HepG2 (cell line): ENCODE results near the gene SMPX. TPM values are rescaled to one million over a fixed set of nuclear protein-coding genes. Genes with fewer than 3 reads are reported as not detected.
A peak's percentile ranks its signal among the peaks of the same experiment; 100 is the strongest.

ENCODE experiments used
- ATAC-seq: fragments of 200-7000 bp; cut with Tn5 transposase; 3 replicates; pipeline ENCODE4 v1.9.1; 2020; ENCODE audit warnings: mild to moderate bottlenecking, moderate library complexity
- BruUV-seq: library from RNA; stranded (reverse); fragments of 400-500 nt; replicated peaks from 2 replicates; lab custom pipeline; 2021; lab: Mats Ljungman, UMichigan
- CTCF ChIA-PET: fragments of 300-600 bp; formaldehyde crosslinking; extraction: SDS; loops from one replicate; lab custom pipeline; 2021; ENCODE audit warnings: low total read pairs, inconsistent platforms, low intra/inter-chr PET ratio; lab: Yijun Ruan, JAX
- POLR2A ChIA-PET: fragments of 350-600 bp; sonication (Branson Sonifier 250); formaldehyde crosslinking; loops from one replicate; lab custom pipeline; 2020; ENCODE audit warnings: antibody characterized with exemption, inconsistent platforms; lab: Yijun Ruan, JAX
- DNase-seq: peaks from one replicate; pipeline ENCODE4 v3.0.0-alpha.2; 2015; ENCODE audit warnings: low spot score
- FAIRE-seq: peaks from 3 replicates; lab custom pipeline; 2011; peaks lifted over from hg19 to GRCh38; lab: Jason Lieb, UNC
- H2AFZ ChIP-seq: one replicate; pipeline ENCODE4 v1.6.1; 2011; ENCODE audit warnings: low read length, inconsistent platforms
- H3K27ac ChIP-seq: fragments of 300-600 bp; 3 replicates; pipeline ENCODE4 v1.8.0; 2011; ENCODE audit warnings: mixed run types, mild to moderate bottlenecking, mixed read lengths, low read length, inconsistent platforms; ENCODE audit not compliant: insufficient read depth; ENCODE audit errors: extremely low read length
- H3K27me3 ChIP-seq, 2 experiments: fragments of 200-600 bp in 1 of 2; 2 replicates in 1 of 2; 3 replicates in 1 of 2; pipeline versions ENCODE4 v1.6.0 to v1.8.0; 2011; ENCODE audit warnings: low read length in 2 of 2, mild to moderate bottlenecking in 2 of 2, moderate library complexity in 2 of 2, inconsistent platforms in 1 of 2; ENCODE audit not compliant: insufficient read depth in 2 of 2, control insufficient read depth in 1 of 2
- H3K36me3 ChIP-seq, 2 experiments: fragments of 200-600 bp in 1 of 2; replicated peaks in 1 of 2; 2 replicates in 1 of 2; 3 replicates in 1 of 2; pipeline versions ENCODE4 v1.5.1 to v1.8.0; 2011; ENCODE audit warnings: low read length in 2 of 2, inconsistent platforms in 1 of 2; ENCODE audit not compliant: insufficient read depth in 2 of 2, control insufficient read depth in 1 of 2
- H3K4me1 ChIP-seq: 2 replicates; pipeline ENCODE4 v1.5.1; 2012; ENCODE audit warnings: low read length, inconsistent platforms; ENCODE audit not compliant: insufficient read depth
- H3K4me2 ChIP-seq: 2 replicates; pipeline ENCODE4 v1.6.0; 2011; ENCODE audit warnings: low read depth, low read length, inconsistent platforms
- H3K4me3 ChIP-seq, 3 experiments: fragments of 200-600 bp in 1 of 3; sonication (generic), shearing (Covaris generic) in 1 of 3; replicated peaks in 1 of 3; 2 replicates each; pipeline ENCODE4 v1.5.1; 2011 to 2016; ENCODE audit warnings: low read length in 3 of 3, inconsistent platforms in 2 of 3, low read depth in 2 of 3, mild to moderate bottlenecking in 2 of 3, control low read depth in 1 of 3, mixed read lengths in 1 of 3; ENCODE audit not compliant: insufficient read depth in 1 of 3
- H3K79me2 ChIP-seq: one replicate; pipeline ENCODE4 v1.6.1; 2011; ENCODE audit warnings: low read length, inconsistent platforms; ENCODE audit not compliant: insufficient read depth
- H3K9ac ChIP-seq: 2 replicates; pipeline ENCODE4 v1.6.0; 2011; ENCODE audit warnings: mild to moderate bottlenecking, low read depth, low read length, inconsistent platforms; ENCODE audit not compliant: insufficient read depth
- H3K9me3 ChIP-seq: 2 replicates; pipeline ENCODE4 v1.5.1; 2012; ENCODE audit warnings: mild to moderate bottlenecking, low read length
- H4K20me1 ChIP-seq: 2 replicates; pipeline ENCODE4 v1.6.0; 2011; ENCODE audit warnings: inconsistent platforms, mild to moderate bottlenecking, low read length, moderate library complexity; ENCODE audit not compliant: insufficient read depth
- CENPT ChIP-seq: sonication (generic); formaldehyde crosslinking; IDR thresholded peaks from 2 replicates; pipeline ENCODE4 v1.8.0; 2022; ENCODE audit warnings: low read depth, mild to moderate bottlenecking, moderate library complexity, missing genetic modification reagents
- HCFC1 ChIP-seq: fragments of 150-350 bp; IDR thresholded peaks from 2 replicates; pipeline ENCODE4 v1.6.1; 2014; ENCODE audit warnings: low read depth, low read length
- HDAC1 ChIP-seq: sonication (generic); formaldehyde crosslinking; IDR thresholded peaks from 2 replicates; pipeline ENCODE4 v1.5.1; 2020; ENCODE audit warnings: mild to moderate bottlenecking, missing genetic modification reagents
- NFIB ChIP-seq: sonication (generic); formaldehyde crosslinking; IDR thresholded peaks from 2 replicates; pipeline ENCODE4 v1.9.0; 2021; ENCODE audit warnings: missing genetic modification reagents, mild to moderate bottlenecking, borderline replicate concordance
- RBFOX2 ChIP-seq: fragments of 200-400 bp; formaldehyde crosslinking; IDR thresholded peaks from 2 replicates; pipeline ENCODE4 v1.6.1; 2017; ENCODE audit warnings: low read depth, mild to moderate bottlenecking, low read length
- RFXAP ChIP-seq: sonication (generic); formaldehyde crosslinking; IDR thresholded peaks from 2 replicates; pipeline ENCODE4 v1.4.0; 2020; ENCODE audit warnings: missing genetic modification reagents, borderline replicate concordance
- SNAPC4 ChIP-seq: sonication (generic); formaldehyde crosslinking; IDR thresholded peaks from 2 replicates; pipeline ENCODE4 v1.4.0; 2020; ENCODE audit warnings: mild to moderate bottlenecking, missing genetic modification reagents
- TEF ChIP-seq: sonication (generic); formaldehyde crosslinking; IDR thresholded peaks from 2 replicates; pipeline ENCODE4 v1.5.0; 2020; ENCODE audit warnings: missing genetic modification reagents
- THRA ChIP-seq: sonication (generic); formaldehyde crosslinking; IDR thresholded peaks from 2 replicates; pipeline ENCODE4 v1.4.0; 2020; ENCODE audit warnings: missing genetic modification reagents, borderline replicate concordance
- ZNF234 ChIP-seq: sonication (generic); formaldehyde crosslinking; conservative IDR thresholded peaks from 2 replicates; pipeline ENCODE4 v1.5.1; 2020; ENCODE audit warnings: mild to moderate bottlenecking, missing genetic modification reagents
- ZNF263 ChIP-seq: sonication (generic); formaldehyde crosslinking; IDR thresholded peaks from 2 replicates; pipeline ENCODE4 v1.4.0; 2020; ENCODE audit warnings: missing genetic modification reagents
- ZNF430 ChIP-seq: sonication (generic); formaldehyde crosslinking; IDR thresholded peaks from 2 replicates; pipeline ENCODE4 v1.9.0; 2021; ENCODE audit warnings: mild to moderate bottlenecking, missing genetic modification reagents
- ZNF598 ChIP-seq: sonication (generic); formaldehyde crosslinking; IDR thresholded peaks from 2 replicates; pipeline ENCODE4 v1.5.1; 2020; ENCODE audit warnings: mild to moderate bottlenecking, missing genetic modification reagents, borderline replicate concordance
- ZNF740 ChIP-seq: sonication (generic); formaldehyde crosslinking; IDR thresholded peaks from 2 replicates; pipeline ENCODE4 v1.4.0; 2020; ENCODE audit warnings: missing genetic modification reagents
- ZNF772 ChIP-seq: sonication (generic); formaldehyde crosslinking; IDR thresholded peaks from 2 replicates; pipeline ENCODE4 v1.5.0; 2020; ENCODE audit warnings: mild to moderate bottlenecking, missing genetic modification reagents
- WGBS: methylation state at CpG from one replicate; pipeline ENCODE4 v1.1.6; 2017; ENCODE audit warnings: low lambda C conversion rate; 5-methylcytosine and 5-hydroxymethylcytosine counted together
- in situ Hi-C: cut with HindIII; loops from 2 replicates; pipeline ENCODE4 v1.10.0; 2017; ENCODE audit warnings: low pct_unique_long_range_greater_than_20kb; ENCODE audit not compliant: extremely low pct_ligation_motif_present
- intact Hi-C: fragments of 100-400 bp; cut with micrococcal nuclease; formaldehyde crosslinking; loops from one replicate; pipeline ENCODE4 v1.10.0; 2022; ENCODE audit not compliant: unreplicated experiment
- polyA plus RNA-seq, 8 experiments: library from polyadenylated mRNA; depleted of rRNA in 3 of 8; stranded (reverse) in 7 of 8; unstranded in 1 of 8; fragments of >200 nt; fragmentation: Illumina TruSeq in 4 of 8; extraction: Trizol in 4 of 8; gene quantifications; 2 replicates each; pipeline versions ENCODE4 v1.2.1 to v1.2.3, GENCODE V29; 2011 to 2016; ENCODE audit warnings: low read depth in 4 of 8, missing spikeins in 1 of 8, mixed read lengths in 1 of 8; ENCODE audit not compliant: insufficient read depth in 1 of 8
- total RNA-seq, 5 experiments: library from RNA; depleted of rRNA; stranded (reverse); fragments of >200 nt; fragmentation: Illumina TruSeq; extraction: Trizol; gene quantifications; 2 replicates each; pipeline ENCODE4 v1.2.3, GENCODE V29; 2016; ENCODE audit warnings: low read depth in 1 of 5

SMPX gene
- total and polyA plus RNA-seq, 2 of the 13 experiments (the other 11 are each of a cell fraction or from before 2014, with no cell fraction given) = 0.95 to 1.8 TPM

GRCh38 chrX:21770631-21771321, 12.9 kb upstream of the SMPX start:
- no peaks in the 10 kb centered on the region for H3K36me3 ChIP-seq
- H3K27ac ChIP-seq = peak overlapping the region; percentile 92
- CTCF ChIA-PET = interaction anchor here (0.7 kb wide), 1 partner anchor 25 kb away, joined by 3 read pairs; no protein-coding TSS in a partner anchor
- TSS peak; percentile 91 for BruUV-seq
- peaks cover 12% of the 10 kb centered on the region for H3K4me1 ChIP-seq
- DNase-seq = peak; percentile 58
- intact Hi-C loops (no loop called here), in situ Hi-C loops (no loop called here)
- H3K4me2 ChIP-seq = peak overlapping the region; percentile 70
- ATAC-seq = peak; percentile 95
- no peaks in the 10 kb centered on the region; a peak in 1 of 5 replicates for H3K27me3 ChIP-seq
- H3K9ac ChIP-seq = peak overlapping the region; percentile 73
- FAIRE-seq = peak; percentile 47
- no peaks in the 10 kb centered on the region for H4K20me1 ChIP-seq
- H3K9me3 ChIP-seq = no peaks in the 10 kb centered on the region
- no peaks in the 10 kb centered on the region for H3K79me2 ChIP-seq
- WGBS = 0% methylated on average over 4 of the region's 10 CpGs
- POLR2A ChIA-PET = interaction anchor here (0.7 to 2.1 kb wide), 13 partner anchors 8 to 1252 kb away, joined by 3 to 18 read pairs (median 4); partner anchors contain the start of genes MBTPS2 and SMPX
- H3K4me3 ChIP-seq = peak overlapping the region; percentile 51 to 73 (median 64); a peak in 5 of 6 replicates
- H2AFZ ChIP-seq = peak overlapping the region; percentile 90
- no peak for TF ChIP-seq NFIB (CRISPR knock-in tag)
- TF ChIP-seq CENPT (CRISPR knock-in tag) = no peak
- no peak for TF ChIP-seq ZNF263 (CRISPR knock-in tag)
- no peak for TF ChIP-seq HCFC1
- no peak for TF ChIP-seq TEF (CRISPR knock-in tag)
- TF ChIP-seq ZNF740 (CRISPR knock-in tag) = 0 out of 2 replicates have a peak, but pooled peaks have one; percentile 42
- no peak for TF ChIP-seq HDAC1 (CRISPR knock-in tag)
- TF ChIP-seq RBFOX2 = peak; percentile 50
- no peak for TF ChIP-seq SNAPC4 (CRISPR knock-in tag)
- TF ChIP-seq RFXAP (CRISPR knock-in tag) = no peak
- TF ChIP-seq ZNF598 (CRISPR knock-in tag) = no peak
- TF ChIP-seq ZNF772 (CRISPR knock-in tag) = no peak
- no peak for TF ChIP-seq ZNF430 (CRISPR knock-in tag)
- no peak for TF ChIP-seq THRA (CRISPR knock-in tag)
- TF ChIP-seq ZNF234 (CRISPR knock-in tag) = no peak
